GM18511 (cell line): ENCODE measurements around the gene COMTD1.

Experiments used
- ATAC-seq: cut with Tn5 transposase; IDR thresholded peaks from one replicate; pipeline ENCODE4 v1.9.1; 2021; ENCODE audit warnings: mild to moderate bottlenecking, moderate library complexity; ENCODE audit not compliant: unreplicated experiment

COMTD1 gene

GRCh38 chr10:75245354-75246250 is 9.8 kb upstream of the COMTD1 start:
- no peak for ATAC-seq

- ATAC-seq: no peak
These were observed 9.0 kb upstream of the COMTD1 start for GRCh38 chr10:75244487-75245353.

DNA sequence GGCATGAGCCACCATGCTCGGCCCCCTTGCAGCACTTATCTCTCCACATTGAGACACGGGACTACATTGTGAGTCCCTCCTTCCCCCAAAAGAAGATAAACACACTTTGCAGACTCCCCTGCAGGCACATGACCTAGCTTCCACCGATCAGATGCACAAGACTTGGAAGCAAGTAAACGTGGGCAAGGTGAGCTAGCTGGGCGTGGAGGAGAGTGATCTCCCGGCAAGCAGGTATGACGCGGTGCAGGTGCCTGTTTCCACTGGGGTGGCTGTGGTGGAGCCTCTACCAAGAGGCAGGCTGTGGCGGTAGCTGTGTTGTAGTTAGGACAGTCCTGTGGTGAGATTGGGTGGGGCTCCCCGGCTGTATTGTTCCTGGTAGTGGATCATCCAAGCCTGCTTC is 7.7 kb upstream of the COMTD1 start:
- ATAC-seq: no peak

DNA sequence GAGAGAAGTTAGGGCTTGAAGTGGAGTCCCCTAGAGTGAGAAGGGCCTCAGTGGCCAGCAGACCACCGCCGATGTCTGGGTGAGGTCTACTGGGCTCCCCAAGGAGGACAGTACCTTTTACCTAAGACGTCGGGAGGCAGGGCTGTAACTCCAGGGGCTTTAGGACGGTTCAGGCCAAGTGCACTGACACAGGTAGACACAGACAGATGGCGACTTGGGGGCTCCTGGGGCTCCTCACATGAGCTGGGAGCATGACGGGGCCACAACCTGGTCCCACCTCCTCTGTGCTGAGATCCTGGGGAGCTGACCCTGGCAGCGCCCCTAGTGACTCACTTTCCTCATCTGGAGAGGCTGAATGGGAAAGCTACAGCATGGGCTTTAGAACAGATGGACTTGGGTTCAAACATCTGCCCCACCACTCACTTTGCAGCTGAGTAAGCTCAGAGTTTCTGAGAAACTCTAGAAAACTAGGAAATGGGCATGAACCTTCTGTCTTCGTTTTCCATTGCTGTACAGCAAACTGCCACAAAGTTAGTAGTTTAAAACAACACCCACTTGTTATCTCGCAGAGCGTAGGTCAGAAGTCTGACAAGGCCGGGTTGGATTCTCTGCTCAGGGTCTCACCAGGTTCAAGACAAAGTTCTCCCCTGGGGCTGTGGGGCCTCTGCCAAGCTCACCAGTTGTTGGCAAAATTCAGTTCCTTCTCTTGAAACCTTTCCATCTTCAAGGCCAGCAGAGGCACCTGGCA is 4.7 kb upstream of the COMTD1 start:
- ATAC-seq: no peak

DNA sequence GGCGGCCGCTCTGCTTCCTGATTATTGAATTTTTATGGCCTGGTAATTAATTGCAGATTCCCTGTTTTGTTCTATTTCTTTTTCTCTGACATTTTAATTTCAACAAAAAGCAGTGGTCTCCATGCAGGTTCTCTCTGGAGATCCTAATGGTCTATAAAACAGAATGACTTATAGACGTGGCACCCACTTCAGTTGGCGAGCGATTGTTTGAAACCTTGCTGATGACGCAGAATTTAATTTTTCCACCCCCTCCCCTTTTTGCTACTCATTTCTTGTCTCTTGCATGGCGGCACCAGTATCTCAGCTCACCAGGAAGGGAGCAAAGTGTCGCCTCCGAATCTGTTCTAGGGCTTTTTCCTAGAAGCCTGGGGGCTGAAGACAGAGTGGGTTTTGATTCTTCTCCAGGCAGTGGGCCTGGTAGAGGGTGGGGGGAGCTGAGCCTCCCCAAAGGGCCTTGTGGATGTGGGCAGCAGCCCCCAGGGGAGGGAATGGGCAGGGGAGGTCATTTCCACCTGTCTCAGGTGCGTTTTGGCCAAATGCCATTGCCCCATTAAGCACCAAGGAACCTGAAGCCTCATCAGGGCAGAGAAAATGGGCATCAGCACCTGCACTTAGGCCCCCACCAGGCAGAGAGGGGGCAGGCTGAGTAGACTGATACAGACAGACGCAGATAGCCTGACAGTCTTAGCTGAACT is 3.5 kb upstream of the COMTD1 start:
- ATAC-seq: no peak

- ATAC-seq: no peak
These were observed 2.7 kb upstream of the COMTD1 start for GRCh38 chr10:75238182-75239095.

DNA sequence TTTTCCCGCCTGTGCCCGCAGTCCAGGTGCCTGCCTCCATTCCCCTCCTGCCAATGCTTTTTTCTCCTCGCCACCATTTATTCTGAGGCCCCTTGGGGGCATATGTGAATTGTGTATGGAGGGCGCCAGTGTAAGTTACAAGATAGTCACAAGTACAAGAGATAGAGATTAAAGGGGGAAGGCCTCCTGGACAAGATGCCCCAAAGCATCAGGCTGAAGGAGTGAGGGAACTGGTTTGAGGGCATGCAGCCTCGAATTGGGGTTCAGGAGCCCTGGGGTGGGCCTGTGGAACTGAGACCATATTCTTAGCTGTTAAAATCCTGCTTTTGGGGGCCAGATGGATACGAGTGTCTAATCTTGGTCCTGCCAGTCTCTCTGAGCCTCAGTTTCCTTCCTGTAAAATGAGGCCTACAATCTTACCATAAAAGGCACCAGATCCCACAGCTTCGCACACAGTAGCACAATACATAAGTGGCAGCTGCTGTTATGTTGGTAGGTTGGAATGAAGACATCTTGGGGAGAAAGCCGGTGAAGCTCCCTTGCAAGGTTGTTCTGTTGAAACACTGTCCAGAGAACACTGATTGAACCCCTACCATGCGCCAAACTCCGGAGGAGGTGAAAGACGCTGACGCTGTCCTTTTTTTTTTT is 545 bp upstream of the COMTD1 start:
- peak; percentile 0 for ATAC-seq

DNA sequence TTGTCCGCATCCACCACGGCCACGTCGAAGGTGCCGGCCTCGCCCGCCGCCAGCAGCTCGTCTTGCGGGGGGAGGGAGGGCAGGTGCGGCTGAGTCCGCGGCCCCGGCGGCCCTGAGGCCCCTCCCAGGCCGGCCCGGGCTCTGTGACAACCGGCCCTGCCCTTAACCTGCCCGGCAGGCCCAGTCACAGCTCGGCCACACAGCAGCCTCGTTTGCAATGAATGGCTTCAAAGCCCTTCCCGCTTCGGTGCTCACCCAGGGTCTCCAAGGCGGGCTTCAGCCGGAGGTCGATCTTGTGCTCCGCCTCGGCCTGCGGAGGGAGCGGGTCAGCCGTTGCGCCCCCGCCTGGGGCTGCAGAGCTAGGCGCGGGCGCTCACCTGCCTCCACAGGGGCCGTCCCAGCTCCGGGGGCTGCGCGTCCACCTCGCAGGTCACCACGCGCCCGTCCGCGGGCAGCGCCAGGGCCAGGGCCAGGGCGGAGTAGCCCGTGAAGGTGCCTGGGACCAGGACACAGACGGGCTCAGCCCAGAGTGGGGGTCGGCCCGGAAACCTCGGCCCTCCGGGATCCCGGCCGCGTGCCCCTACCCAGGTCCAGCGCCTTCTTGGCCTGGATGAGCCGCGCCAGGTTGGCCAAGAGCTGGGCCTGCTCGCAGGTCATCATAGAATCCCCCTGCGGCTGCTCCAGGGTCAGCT is 928 bp downstream of the COMTD1 start:
- ATAC-seq: peak; percentile 15

DNA sequence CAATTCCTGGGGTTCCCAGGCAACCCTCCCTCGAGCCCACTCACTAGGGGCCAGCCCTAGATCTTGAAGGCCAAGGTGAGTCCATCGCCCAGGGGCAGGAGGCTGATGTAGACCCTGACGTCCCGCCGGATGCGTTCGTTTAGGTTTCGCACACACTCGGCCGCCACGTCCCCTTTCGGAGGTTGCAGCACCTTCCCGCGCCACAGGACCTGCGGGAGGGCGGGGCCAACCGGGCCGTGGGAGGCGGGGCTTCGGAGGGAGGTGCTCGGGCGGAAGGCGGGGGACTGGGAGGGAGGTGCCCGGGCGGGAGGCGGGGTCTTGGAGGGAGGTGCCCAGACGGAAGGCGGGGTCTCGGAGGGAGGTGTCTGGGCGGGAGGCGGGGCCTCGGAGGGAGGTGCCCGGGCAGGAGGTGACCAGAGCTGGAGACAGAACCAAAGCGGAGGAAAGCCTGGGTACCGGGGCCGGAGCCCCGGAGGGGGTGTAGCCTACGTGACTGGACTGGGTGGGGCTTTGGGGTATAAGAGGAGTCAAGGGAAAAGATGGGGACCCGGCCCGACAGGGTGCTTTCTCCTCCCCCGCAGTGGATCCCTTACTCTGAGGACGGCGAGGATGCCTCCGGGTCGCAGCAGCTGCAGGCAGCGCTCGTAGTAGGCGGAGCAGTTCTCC is 1.6 kb downstream of the COMTD1 start:
- peak; percentile 48 for ATAC-seq

GRCh38 chr10:75233444-75234016 is 2.2 kb downstream of the COMTD1 start:
- ATAC-seq: no peak

- no peak for ATAC-seq
These were observed 3.8 kb downstream of the COMTD1 start for GRCh38 chr10:75231672-75232581.

DNA sequence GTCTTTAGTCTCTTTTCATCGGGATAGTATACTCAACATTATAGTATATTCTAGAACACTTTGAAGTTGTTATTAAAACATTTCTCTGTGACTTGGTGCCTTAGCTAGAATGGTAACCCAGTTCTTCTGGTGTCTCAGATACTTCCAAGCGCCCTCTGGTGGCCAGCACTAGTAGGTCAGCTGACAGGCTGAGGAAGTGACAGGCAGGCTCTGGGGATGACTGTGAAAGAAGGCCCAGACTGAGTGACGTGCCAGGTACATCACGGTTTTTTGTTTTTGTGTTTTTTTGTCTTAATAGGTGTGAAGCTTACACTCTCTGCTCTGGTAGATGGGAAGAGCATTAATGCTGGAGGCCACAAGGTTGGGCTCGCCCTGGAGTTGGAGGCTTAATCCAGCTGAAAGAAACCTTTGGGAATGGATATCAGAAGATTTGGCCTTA is 5.1 kb downstream of the COMTD1 start:
- ATAC-seq: peak; percentile 37

- no peak for ATAC-seq
These were observed 5.8 kb downstream of the COMTD1 start for GRCh38 chr10:75229971-75230370.

GRCh38 chr10:75228834-75229233 is 6.9 kb downstream of the COMTD1 start:
- no peak for ATAC-seq

GRCh38 chr10:75228278-75228677 is 7.5 kb downstream of the COMTD1 start:
- ATAC-seq: no peak

DNA sequence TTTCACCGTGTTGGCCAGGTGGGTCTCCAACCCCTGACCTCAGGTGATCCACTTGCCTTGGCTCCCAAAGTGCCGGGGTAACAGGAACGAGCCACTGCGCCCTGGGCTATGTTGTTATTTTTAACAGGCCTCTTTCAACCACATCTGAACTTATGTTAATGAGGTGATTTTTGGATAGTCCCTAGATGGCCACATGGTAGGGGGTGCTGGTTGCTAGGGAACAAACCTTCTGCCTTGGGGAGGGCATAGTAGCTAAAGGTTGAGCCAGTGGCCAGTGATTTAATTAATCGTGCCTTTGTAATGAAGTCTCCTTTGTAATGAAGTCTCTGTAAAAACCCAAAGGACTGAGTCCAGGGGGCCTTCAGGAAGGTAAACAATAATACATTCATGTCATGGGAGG is 9.1 kb downstream of the COMTD1 start:
- no peak for ATAC-seq
